Prostate gland (tissue), 2 donors: Measurements from ENCODE around the gene ARHGEF2.

Source experiments
- POLR2A ChIP-seq: fragments of 450-650 bp; IDR thresholded peaks from one replicate; pipeline ENCODE4 v1.6.1; 2016; ENCODE audit warnings: antibody characterized with exemption, mild to moderate bottlenecking
- TF ChIP-seq, protein P1 (sequence below), 4 experiments: fragments of 200-600 bp in 2 of 4; fragments of 450-650 bp in 2 of 4; sonication (generic) in 2 of 4; IDR thresholded peaks; 1 replicate in 3 of 4; 2 replicates in 1 of 4; pipeline ENCODE4 v1.5.1; 2016 to 2019; ENCODE audit warnings: antibody characterized with exemption in 4 of 4, mild to moderate bottlenecking in 2 of 4, moderate library complexity in 2 of 4

DNA sequence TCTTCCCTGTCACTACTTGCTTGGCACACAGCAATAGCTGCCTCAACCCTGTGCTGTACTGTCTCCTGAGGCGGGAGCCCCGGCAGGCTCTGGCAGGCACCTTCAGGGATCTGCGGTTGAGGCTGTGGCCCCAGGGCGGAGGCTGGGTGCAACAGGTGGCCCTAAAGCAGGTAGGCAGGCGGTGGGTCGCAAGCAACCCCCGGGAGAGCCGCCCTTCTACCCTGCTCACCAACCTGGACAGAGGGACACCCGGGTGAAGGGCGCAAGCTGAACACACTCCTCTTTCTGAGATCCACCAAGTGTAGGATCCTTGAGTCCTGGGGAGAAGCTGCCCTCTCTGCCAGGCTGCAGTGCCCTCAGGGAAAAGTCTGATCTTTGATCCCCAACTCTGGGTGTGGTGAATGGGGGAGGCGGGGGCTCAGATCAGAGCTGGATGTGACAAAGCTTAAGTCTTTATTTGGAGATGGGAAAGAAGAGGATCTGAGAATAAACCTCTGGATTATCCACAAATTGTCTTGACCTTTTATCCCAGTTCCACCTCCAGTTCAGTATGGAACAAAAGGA, 35.7 kb downstream of the ARHGEF2 start:
- TF ChIP-seq POLR2A, result no peak
- TF ChIP-seq, protein P1, sequence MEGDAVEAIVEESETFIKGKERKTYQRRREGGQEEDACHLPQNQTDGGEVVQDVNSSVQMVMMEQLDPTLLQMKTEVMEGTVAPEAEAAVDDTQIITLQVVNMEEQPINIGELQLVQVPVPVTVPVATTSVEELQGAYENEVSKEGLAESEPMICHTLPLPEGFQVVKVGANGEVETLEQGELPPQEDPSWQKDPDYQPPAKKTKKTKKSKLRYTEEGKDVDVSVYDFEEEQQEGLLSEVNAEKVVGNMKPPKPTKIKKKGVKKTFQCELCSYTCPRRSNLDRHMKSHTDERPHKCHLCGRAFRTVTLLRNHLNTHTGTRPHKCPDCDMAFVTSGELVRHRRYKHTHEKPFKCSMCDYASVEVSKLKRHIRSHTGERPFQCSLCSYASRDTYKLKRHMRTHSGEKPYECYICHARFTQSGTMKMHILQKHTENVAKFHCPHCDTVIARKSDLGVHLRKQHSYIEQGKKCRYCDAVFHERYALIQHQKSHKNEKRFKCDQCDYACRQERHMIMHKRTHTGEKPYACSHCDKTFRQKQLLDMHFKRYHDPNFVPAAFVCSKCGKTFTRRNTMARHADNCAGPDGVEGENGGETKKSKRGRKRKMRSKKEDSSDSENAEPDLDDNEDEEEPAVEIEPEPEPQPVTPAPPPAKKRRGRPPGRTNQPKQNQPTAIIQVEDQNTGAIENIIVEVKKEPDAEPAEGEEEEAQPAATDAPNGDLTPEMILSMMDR (IDR thresholded peaks at IDR 0.05), result no peak
